Measurements from ENCODE around the gene TXLNB.
"Not testable (repeated sequence)": the region's sequence is repeated elsewhere in the genome, so short reads cannot be mapped to it uniquely, and the experiment has no call there.

- TF ChIP-seq, protein P1, sequence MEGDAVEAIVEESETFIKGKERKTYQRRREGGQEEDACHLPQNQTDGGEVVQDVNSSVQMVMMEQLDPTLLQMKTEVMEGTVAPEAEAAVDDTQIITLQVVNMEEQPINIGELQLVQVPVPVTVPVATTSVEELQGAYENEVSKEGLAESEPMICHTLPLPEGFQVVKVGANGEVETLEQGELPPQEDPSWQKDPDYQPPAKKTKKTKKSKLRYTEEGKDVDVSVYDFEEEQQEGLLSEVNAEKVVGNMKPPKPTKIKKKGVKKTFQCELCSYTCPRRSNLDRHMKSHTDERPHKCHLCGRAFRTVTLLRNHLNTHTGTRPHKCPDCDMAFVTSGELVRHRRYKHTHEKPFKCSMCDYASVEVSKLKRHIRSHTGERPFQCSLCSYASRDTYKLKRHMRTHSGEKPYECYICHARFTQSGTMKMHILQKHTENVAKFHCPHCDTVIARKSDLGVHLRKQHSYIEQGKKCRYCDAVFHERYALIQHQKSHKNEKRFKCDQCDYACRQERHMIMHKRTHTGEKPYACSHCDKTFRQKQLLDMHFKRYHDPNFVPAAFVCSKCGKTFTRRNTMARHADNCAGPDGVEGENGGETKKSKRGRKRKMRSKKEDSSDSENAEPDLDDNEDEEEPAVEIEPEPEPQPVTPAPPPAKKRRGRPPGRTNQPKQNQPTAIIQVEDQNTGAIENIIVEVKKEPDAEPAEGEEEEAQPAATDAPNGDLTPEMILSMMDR (tag by site-specific recombination; IDR thresholded peaks at IDR 0.05): not testable (repeated sequence)
- not testable (repeated sequence) for TF ChIP-seq YY1 (tag by site-specific recombination; IDR thresholded peaks at IDR 0.05); SP2 (tag by site-specific recombination; IDR thresholded peaks at IDR 0.05); ZNF571 (tag by site-specific recombination; IDR thresholded peaks at IDR 0.05); KLF9 (tag by site-specific recombination; IDR thresholded peaks at IDR 0.05; ENCODE audit: low read depth); KLF10 (tag by site-specific recombination; IDR thresholded peaks at IDR 0.05); ZNF175 (tag by site-specific recombination; IDR thresholded peaks at IDR 0.05); ZNF311 (tag by site-specific recombination; IDR thresholded peaks at IDR 0.05; ENCODE audit: borderline replicate concordance); ZNF23 (tag by site-specific recombination; IDR thresholded peaks at IDR 0.05; ENCODE audit: borderline replicate concordance)
- TF ChIP-seq, protein P2, sequence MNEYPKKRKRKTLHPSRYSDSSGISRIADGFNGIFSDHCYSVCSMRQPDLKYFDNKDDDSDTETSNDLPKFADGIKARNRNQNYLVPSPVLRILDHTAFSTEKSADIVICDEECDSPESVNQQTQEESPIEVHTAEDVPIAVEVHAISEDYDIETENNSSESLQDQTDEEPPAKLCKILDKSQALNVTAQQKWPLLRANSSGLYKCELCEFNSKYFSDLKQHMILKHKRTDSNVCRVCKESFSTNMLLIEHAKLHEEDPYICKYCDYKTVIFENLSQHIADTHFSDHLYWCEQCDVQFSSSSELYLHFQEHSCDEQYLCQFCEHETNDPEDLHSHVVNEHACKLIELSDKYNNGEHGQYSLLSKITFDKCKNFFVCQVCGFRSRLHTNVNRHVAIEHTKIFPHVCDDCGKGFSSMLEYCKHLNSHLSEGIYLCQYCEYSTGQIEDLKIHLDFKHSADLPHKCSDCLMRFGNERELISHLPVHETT (tag by site-specific recombination; IDR thresholded peaks at IDR 0.05): not testable (repeated sequence)
- TF ChIP-seq, protein P3, sequence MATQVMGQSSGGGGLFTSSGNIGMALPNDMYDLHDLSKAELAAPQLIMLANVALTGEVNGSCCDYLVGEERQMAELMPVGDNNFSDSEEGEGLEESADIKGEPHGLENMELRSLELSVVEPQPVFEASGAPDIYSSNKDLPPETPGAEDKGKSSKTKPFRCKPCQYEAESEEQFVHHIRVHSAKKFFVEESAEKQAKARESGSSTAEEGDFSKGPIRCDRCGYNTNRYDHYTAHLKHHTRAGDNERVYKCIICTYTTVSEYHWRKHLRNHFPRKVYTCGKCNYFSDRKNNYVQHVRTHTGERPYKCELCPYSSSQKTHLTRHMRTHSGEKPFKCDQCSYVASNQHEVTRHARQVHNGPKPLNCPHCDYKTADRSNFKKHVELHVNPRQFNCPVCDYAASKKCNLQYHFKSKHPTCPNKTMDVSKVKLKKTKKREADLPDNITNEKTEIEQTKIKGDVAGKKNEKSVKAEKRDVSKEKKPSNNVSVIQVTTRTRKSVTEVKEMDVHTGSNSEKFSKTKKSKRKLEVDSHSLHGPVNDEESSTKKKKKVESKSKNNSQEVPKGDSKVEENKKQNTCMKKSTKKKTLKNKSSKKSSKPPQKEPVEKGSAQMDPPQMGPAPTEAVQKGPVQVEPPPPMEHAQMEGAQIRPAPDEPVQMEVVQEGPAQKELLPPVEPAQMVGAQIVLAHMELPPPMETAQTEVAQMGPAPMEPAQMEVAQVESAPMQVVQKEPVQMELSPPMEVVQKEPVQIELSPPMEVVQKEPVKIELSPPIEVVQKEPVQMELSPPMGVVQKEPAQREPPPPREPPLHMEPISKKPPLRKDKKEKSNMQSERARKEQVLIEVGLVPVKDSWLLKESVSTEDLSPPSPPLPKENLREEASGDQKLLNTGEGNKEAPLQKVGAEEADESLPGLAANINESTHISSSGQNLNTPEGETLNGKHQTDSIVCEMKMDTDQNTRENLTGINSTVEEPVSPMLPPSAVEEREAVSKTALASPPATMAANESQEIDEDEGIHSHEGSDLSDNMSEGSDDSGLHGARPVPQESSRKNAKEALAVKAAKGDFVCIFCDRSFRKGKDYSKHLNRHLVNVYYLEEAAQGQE (tag by site-specific recombination; IDR thresholded peaks at IDR 0.05): not testable (repeated sequence)
- TF ChIP-seq, protein P4, sequence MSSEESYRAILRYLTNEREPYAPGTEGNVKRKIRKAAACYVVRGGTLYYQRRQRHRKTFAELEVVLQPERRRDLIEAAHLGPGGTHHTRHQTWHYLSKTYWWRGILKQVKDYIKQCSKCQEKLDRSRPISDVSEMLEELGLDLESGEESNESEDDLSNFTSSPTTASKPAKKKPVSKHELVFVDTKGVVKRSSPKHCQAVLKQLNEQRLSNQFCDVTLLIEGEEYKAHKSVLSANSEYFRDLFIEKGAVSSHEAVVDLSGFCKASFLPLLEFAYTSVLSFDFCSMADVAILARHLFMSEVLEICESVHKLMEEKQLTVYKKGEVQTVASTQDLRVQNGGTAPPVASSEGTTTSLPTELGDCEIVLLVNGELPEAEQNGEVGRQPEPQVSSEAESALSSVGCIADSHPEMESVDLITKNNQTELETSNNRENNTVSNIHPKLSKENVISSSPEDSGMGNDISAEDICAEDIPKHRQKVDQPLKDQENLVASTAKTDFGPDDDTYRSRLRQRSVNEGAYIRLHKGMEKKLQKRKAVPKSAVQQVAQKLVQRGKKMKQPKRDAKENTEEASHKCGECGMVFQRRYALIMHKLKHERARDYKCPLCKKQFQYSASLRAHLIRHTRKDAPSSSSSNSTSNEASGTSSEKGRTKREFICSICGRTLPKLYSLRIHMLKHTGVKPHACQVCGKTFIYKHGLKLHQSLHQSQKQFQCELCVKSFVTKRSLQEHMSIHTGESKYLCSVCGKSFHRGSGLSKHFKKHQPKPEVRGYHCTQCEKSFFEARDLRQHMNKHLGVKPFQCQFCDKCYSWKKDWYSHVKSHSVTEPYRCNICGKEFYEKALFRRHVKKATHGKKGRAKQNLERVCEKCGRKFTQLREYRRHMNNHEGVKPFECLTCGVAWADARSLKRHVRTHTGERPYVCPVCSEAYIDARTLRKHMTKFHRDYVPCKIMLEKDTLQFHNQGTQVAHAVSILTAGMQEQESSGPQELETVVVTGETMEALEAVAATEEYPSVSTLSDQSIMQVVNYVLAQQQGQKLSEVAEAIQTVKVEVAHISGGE (tag by site-specific recombination; conservative IDR thresholded peaks at IDR 0.05; ENCODE audit: low read depth): not testable (repeated sequence)
These were observed 81.0 kb downstream of the TXLNB start for GRCh38 chr6:139210766-139211165.

Measured in HEK293 (cell line).